Mesenteric fat pad (tissue), 1 donor: ENCODE results near the gene FER1L5. TPM values are rescaled to one million over a fixed set of nuclear protein-coding genes. Genes with fewer than 3 reads are reported as not detected.
A peak's percentile ranks its signal among the peaks of the same experiment; 100 is the strongest.

Experiments used
- DNase-seq: peaks from one replicate; pipeline ENCODE4 v3.0.0-alpha.2; 2020; ENCODE audit warnings: low spot score
- total RNA-seq: library from RNA; stranded (reverse); fragmentation: NEBNext Ultra II Directional; extraction: Animal tissue kit (Norgen Biotek cat#: 25700); gene quantifications from one replicate; pipeline ENCODE4 v1.2.1, GENCODE V29; 2021
- donor health status: DM: yes; HTN: yes; CAD: no.

The FER1L5 gene
- total RNA-seq, 1 donor from 2014 or later, result 0.06 TPM

DNA sequence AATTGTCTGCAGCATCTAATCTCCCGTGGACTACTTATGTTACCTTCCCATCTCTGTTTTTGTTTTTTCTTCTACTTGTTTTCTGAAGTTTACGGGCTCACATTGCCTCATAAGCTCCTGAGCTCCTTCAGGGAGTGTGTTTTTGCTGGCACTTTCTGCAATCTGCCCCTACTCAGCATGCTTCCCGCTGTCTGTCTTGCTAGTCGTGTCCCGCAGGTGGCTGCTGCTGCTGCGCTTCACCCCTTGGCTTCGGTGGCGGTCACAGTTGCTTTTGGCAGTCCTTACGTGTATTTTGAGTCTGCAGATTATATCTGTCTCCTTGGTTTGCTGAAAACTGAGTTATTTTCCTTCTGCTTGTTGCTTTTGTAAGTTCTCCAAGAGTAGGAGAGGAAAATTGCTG is 37.3 kb downstream of the FER1L5 start:
- no peak for DNase-seq

GRCh38 chr2:96680561-96681141 is 38.1 kb downstream of the FER1L5 start:
- DNase-seq, result no peak

DNA sequence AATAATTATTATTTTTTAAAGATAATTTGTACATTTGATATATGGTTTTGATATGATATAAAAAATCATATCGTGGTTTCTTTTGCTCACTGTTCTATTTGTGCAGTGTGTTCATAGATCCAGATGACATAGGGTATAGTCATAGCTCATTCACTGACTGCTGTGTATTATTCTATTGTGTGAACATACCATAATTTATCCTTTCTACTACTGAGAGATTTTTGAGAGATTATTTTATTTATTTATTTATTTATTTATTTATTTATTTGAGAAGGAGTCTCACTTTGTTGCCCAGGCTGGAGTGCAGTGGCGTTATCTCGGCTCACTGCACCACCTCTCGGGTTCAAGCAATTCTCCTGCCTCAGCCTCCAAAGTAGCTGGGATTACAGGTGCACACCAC is 39.0 kb downstream of the FER1L5 start:
- DNase-seq, result no peak

DNA sequence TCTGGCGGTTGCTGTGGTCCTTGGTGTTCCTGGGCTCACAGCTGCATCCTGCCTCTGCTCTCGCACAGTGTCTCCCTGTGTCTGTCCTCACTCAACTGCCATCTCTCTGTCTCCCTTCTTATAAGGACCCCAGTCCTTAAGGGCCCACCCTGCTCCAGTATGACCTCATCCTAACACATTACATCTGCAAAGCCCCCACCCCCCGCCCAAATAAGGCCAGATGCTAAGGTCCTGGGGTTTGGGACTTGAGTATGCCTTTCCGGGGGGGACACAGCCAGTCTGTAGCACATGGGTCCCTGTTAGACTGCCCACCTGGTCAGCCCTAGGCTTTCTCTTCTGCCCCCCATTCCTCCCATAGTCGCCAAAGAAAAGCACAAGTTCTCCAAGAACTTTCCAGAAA is 40.7 kb downstream of the FER1L5 start:
- no peak for DNase-seq

GRCh38 chr2:96683972-96684820 is 41.6 kb downstream of the FER1L5 start:
- no peak for DNase-seq

DNA sequence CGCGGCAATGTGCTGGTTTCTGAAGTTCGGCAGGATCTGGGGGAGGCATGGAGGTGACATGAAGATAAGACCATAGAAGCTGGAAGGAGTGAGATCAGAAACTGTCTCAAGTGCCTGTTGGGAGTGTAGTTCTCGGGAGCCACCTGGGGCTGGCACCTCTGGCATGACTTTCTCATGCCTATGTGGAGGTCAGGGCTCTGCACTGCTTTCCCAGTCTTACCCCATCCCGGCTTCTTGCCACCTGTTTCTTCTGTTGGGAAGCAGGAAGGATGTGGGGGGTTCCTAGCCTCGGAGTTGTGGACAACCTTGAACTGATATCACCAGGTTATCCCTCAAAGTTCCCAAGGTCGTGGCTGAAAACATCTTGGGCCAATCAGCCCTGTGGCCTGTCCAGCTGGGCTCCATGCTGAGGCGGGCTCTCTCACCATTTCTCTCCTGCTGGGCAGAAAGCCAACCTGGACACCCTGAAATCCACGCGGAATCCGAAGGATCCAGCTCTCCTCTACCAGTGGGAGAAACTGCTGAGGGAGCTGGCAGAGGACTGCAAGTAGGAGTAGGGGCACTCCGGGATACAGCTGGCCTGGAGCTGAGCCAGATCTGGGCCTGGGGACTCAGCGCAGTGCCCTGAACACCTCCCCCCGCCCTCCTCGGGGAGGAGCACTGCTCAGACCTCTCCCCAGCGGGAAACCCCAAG is 42.5 kb downstream of the FER1L5 start:
- no peak for DNase-seq

- DNase-seq, result no peak
Observed at GRCh38 chr2:96685577-96686459, 43.3 kb downstream of the FER1L5 start.

GRCh38 chr2:96687266-96687665 is 44.7 kb downstream of the FER1L5 start:
- no peak for DNase-seq

DNA sequence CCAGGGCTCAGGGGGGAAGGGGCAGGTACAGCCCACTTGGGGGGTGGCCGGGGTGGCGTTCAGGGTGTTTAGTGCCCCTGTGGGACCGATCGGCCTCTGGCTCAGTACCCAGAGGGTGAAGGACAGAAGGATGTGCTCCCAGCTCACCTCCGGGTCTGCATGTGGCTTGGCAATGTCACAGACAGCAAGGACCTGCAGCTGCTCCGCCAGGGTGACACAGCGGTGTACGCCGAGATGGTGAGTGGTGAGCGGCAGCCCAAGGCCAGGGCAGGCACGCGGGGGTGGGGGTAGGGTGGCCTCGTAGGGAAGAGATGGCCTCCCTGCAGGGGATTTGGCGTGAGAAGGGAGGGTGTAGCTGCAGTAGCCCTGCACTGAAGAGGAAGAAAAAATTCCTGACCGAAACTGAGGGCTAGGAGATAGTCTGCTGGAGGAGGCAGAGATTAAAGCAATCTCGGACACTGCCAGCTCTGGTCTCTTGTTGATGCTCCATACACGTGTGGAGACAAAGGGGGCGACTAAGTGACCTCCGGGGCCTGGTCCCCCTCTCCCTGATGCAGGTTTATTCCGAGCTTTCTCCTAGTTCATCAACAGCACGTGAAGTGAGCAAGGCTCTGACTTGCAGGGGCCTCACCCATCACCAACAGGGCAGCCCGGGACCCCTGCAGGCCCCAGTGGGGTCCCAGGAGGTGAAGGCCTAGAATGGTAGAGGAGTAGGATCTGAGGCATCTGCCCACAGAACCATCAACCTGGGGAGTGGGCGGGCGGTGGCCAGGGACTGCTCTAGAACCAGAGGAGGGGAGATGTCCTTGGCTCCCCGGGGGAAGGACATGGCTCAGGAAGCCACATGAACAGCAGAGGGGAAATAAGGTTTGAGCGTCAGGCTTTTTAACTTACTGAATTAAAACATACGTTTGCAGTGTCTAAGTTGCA is 45.4 kb downstream of the FER1L5 start:
- no peak for DNase-seq

DNA sequence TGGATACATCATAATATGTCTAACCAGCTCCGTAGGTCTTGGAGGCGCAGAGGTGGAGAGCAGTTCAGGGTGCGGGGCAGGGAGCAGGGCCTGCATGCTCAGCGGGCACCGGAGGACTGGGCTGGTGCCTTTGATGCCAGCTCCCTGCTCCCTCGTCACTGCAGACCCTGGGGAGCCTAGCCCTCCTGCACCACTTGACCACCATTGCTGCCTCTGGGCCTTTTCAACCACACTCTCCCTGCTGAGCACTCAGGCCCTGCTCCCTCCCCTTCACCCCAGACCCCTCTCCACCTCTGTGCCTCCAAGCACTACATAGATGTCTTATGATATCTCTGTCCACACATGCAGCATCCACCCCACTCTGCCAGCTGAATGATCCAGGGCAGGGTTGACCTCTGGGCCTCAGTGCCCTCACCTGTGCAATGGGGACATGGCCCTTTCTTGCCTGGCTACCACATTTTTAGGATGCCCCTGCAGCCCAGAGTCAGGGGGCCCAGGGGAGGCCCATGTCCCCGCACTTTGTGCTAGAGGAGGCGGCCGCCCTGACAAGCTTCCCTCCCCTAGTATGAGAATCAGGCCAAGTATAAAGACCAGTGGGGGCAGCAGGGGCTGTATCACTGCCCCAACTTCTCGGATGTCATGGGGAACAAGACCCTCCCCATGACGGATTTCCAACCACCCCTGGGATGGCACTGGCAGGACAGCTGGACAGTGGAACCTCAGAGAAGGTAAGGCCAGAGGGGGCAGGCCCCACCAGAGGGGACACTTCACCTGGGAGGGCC is 46.3 kb downstream of the FER1L5 start:
- no peak for DNase-seq

DNA sequence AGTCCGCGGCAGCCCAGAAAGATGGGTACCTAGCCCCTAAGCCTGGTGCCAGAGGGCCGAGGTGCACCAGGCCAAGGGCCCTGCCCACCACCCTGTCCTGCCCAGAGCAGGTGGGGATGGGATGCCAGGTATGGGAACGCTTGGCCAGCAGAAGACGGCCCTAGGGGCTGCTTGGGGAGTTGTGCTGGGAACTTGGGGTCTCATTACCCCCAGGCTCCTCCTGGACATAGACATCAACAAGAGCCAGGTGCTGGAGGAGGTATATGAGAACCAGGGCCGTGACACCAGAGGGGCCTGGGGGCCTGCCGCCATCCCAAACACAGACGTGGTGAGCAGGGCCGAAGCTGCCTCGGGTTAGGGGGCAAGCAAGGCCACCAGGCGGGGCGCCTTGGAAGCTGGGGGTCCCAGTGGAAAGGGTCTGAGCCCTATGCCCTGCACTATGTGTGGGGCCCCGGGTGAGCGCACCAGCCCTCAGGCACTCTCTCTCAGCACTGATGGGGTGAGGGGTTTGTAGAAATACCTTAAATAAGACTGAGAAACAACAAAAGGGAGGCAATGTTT is 46.9 kb downstream of the FER1L5 start:
- no peak for DNase-seq

DNA sequence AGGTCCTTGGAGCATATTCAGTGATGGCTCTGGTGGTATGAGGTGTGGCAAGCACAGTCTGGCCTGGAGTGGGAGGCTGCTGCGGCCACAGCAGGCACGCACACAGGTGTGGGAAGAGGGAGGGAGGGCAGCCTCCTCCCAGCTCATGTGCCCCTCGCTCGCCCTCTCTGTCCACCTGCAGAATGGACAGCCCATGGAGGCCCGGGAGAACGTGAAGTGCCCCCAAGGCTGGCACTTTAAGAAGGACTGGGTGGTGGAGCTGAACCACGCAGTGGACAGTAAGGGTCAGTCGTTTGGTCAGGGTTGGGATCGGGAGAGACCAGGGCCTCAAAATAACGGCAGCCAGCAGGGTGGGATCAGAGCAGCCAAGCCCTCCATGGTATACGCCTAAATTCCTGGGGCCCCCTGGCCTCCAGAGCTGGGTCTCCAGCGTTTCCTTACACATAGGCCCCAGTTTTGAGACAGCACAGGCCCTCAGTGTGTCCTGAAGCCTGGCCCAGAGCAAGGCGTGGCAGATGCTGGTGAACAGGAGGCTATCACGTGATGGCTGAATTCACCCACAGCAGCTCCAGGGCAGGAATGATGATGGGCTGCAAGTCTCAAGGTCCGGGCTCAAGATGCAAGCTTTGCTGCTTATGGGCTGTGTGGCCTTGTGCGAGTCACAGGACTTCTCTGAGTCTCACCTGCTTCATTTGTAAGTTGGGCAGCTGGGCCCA is 47.9 kb downstream of the FER1L5 start:
- DNase-seq, result no peak

DNA sequence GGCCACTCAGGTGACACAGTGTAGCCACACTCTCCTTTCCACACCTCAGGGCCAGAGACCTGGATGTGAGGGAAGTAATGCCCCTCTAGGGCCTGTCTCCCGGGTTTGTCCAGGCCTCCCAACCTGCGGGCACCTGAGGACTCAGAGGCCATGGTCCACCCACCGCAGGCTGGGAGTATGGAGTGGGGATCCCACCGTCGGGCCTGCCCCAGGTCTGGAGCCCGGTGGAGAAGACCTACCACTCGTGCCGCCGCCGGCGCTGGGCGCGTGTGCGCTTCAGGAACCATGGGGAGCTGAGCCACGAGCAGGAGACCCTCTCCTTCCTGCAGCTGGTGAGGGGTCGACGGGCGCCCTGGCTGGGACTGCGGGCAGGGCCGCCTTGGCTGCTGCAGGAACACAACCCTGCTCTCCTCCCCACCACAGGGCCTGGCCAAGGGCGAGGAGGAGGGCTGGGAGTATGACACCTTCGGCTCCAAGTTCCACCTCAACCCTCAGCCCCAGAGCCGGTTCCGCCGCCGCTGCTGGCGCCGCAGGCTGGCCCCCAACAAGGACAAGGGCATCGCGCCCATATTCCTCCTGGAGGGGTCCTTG is 48.6 kb downstream of the FER1L5 start:
- DNase-seq, result no peak

DNA sequence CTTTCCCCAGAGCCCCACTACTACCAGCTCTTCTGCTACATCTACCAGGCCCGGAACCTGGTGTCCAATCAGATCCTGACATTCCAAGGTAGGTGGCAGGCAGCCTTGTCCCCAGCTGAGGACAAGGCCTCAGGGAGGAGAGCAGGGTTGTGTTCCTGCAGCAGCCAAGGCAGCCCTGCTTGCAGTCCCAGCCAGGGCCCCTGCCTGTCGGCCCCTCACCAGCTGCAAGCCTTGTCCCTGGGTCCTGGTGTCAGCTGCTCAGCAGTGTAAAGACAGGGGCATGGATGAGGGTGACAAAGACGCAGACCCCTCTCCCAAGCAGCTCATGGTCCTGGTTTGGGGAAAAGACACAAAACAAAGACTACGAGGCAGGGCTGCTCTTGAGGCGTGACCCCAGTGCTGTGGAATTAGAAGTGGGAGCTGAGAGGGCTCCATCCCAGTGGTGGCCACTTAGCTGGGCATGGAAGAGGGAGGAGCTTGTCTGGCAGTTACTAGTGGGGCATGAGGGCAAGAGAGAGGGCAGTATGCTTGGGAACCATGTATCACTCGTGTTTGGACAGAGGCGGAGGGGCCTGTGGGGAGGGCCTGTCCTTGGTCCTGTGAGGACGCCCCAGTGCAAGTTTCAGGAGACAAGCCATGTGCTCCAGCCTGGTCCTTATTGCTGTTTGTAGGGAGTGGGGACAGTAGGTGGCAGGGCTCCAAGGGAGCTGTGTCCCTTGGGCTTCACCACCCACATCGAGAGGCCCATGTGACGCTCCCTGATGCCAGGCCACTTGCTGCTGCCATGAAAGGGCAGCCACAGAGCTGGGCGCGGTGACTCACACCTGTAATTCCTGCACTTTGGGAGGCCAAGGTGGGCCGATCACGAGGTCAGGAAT is 49.8 kb downstream of the FER1L5 start:
- peak; percentile 86 for DNase-seq

DNA sequence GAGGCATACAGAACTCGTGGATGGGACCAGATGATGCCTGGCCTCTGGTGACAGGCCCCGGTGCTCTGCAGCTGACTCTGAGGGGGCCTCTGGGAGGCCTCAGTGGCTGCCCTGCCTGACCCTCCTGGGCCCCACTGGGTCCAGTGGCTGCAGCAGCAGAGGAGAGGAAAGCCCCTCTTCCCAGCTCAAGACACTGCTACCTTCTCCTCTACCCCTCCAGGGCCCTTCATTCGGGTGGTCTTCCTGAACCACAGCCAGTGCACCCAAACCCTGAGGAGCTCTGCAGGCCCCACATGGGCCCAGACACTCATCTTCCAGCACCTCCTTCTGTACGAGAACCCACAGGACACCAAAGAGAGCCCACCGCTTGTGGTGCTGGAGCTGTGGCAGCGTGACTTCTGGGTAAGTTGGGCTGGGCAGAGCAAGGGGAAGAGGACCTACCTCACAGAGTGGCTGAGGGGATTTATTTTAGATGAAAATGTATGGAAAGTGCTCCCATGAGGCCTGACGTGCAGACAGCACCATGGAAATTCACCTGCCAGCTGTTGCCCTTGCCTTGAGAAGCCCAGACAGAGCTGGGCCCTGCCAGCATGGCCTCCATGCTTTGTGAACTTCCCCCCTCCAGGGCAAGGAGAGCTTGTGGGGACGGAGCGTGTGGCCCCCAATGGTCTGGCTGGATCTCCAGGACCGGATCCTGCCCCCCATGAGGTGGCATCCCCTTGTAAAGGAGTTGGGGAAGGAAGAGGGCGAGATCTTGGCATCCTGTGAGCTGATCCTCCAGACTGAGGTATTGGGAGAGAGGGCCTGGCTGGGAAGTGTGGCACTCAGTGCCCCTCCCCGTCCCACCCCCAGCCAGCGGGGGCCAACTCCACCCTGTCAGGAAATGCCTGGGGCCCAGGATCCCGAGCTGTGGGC is 51.0 kb downstream of the FER1L5 start:
- DNase-seq, result peak; percentile 68

- DNase-seq, result no peak
Observed at GRCh38 chr2:96694279-96694678, 51.7 kb downstream of the FER1L5 start.
